Thyroid gland (tissue), 4 donors: ENCODE measurements around the gene MAPK4.

Experiments used
- POLR2A ChIP-seq, 2 donors: fragments of 450-650 bp; IDR thresholded peaks; one replicate each; pipeline ENCODE4 v1.6.1; 2017; ENCODE audit warnings: antibody characterized with exemption in 2 of 2, mild to moderate bottlenecking in 2 of 2, moderate library complexity in 1 of 2
- TF ChIP-seq, protein P1 (sequence below), 6 experiments: fragments of 200-600 bp in 3 of 6; fragments of 450-650 bp in 3 of 6; sonication (generic) in 3 of 6; IDR thresholded peaks; one replicate each; pipeline ENCODE4 v1.5.1; 2016 to 2019; ENCODE audit warnings: antibody characterized with exemption in 6 of 6, mild to moderate bottlenecking in 2 of 6, inconsistent platforms in 1 of 6, moderate library complexity in 1 of 6

DNA sequence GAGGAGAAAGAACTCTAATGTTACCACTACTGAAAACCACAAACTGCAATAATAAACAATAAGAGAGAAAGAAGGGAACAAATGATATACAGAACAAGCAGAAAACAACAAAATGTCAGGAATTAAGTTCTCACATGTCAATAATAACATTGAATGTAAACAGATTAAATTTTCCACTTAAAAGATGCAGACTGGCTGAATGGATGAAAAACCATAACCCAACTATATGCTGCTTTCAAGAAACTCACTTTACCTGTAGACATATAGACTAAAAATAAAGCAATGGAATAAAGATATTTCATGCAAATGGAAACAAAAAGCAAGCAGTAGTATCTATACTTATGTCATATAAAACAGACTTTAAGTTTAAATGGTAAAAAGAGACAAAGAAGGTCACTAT is 209.6 kb downstream of the MAPK4 start:
- TF ChIP-seq, protein P1, sequence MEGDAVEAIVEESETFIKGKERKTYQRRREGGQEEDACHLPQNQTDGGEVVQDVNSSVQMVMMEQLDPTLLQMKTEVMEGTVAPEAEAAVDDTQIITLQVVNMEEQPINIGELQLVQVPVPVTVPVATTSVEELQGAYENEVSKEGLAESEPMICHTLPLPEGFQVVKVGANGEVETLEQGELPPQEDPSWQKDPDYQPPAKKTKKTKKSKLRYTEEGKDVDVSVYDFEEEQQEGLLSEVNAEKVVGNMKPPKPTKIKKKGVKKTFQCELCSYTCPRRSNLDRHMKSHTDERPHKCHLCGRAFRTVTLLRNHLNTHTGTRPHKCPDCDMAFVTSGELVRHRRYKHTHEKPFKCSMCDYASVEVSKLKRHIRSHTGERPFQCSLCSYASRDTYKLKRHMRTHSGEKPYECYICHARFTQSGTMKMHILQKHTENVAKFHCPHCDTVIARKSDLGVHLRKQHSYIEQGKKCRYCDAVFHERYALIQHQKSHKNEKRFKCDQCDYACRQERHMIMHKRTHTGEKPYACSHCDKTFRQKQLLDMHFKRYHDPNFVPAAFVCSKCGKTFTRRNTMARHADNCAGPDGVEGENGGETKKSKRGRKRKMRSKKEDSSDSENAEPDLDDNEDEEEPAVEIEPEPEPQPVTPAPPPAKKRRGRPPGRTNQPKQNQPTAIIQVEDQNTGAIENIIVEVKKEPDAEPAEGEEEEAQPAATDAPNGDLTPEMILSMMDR (IDR thresholded peaks at IDR 0.05) = no peak
- no peak for TF ChIP-seq POLR2A (IDR thresholded peaks at IDR 0.05)
